HepG2 (cell line): Measurements from ENCODE around the gene SLC26A9. TPM values are rescaled to one million over a fixed set of nuclear protein-coding genes. Genes with fewer than 3 reads are reported as not detected.

Source experiments
- ATAC-seq: fragments of 200-7000 bp; cut with Tn5 transposase; 3 replicates; pipeline ENCODE4 v1.9.1; 2020; ENCODE audit warnings: mild to moderate bottlenecking, moderate library complexity
- BruUV-seq: library from RNA; stranded (reverse); fragments of 400-500 nt; replicated peaks from 2 replicates; lab custom pipeline; 2021; lab: Mats Ljungman, UMichigan
- CTCF ChIA-PET: fragments of 300-600 bp; formaldehyde crosslinking; extraction: SDS; loops from one replicate; lab custom pipeline; 2021; ENCODE audit warnings: low total read pairs, inconsistent platforms, low intra/inter-chr PET ratio; lab: Yijun Ruan, JAX
- POLR2A ChIA-PET: fragments of 350-600 bp; sonication (Branson Sonifier 250); formaldehyde crosslinking; loops from one replicate; lab custom pipeline; 2020; ENCODE audit warnings: antibody characterized with exemption, inconsistent platforms; lab: Yijun Ruan, JAX
- DNase-seq: peaks from one replicate; pipeline ENCODE4 v3.0.0-alpha.2; 2015; ENCODE audit warnings: low spot score
- FAIRE-seq: peaks from 3 replicates; lab custom pipeline; 2011; peaks lifted over from hg19 to GRCh38; lab: Jason Lieb, UNC
- H2AFZ ChIP-seq: one replicate; pipeline ENCODE4 v1.6.1; 2011; ENCODE audit warnings: low read length, inconsistent platforms
- H3K27ac ChIP-seq: fragments of 300-600 bp; 3 replicates; pipeline ENCODE4 v1.8.0; 2011; ENCODE audit warnings: mixed run types, mild to moderate bottlenecking, mixed read lengths, low read length, inconsistent platforms; ENCODE audit not compliant: insufficient read depth; ENCODE audit errors: extremely low read length
- H3K27me3 ChIP-seq, 2 experiments: fragments of 200-600 bp in 1 of 2; 2 replicates in 1 of 2; 3 replicates in 1 of 2; pipeline versions ENCODE4 v1.6.0 to v1.8.0; 2011; ENCODE audit warnings: low read length in 2 of 2, mild to moderate bottlenecking in 2 of 2, moderate library complexity in 2 of 2, inconsistent platforms in 1 of 2; ENCODE audit not compliant: insufficient read depth in 2 of 2, control insufficient read depth in 1 of 2
- H3K36me3 ChIP-seq, 2 experiments: fragments of 200-600 bp in 1 of 2; replicated peaks in 1 of 2; 2 replicates in 1 of 2; 3 replicates in 1 of 2; pipeline versions ENCODE4 v1.5.1 to v1.8.0; 2011; ENCODE audit warnings: low read length in 2 of 2, inconsistent platforms in 1 of 2; ENCODE audit not compliant: insufficient read depth in 2 of 2, control insufficient read depth in 1 of 2
- H3K4me1 ChIP-seq: 2 replicates; pipeline ENCODE4 v1.5.1; 2012; ENCODE audit warnings: low read length, inconsistent platforms; ENCODE audit not compliant: insufficient read depth
- H3K4me2 ChIP-seq: 2 replicates; pipeline ENCODE4 v1.6.0; 2011; ENCODE audit warnings: low read depth, low read length, inconsistent platforms
- H3K4me3 ChIP-seq, 3 experiments: fragments of 200-600 bp in 1 of 3; sonication (generic), shearing (Covaris generic) in 1 of 3; replicated peaks in 1 of 3; 2 replicates each; pipeline ENCODE4 v1.5.1; 2011 to 2016; ENCODE audit warnings: low read length in 3 of 3, inconsistent platforms in 2 of 3, low read depth in 2 of 3, mild to moderate bottlenecking in 2 of 3, control low read depth in 1 of 3, mixed read lengths in 1 of 3; ENCODE audit not compliant: insufficient read depth in 1 of 3
- H3K79me2 ChIP-seq: one replicate; pipeline ENCODE4 v1.6.1; 2011; ENCODE audit warnings: low read length, inconsistent platforms; ENCODE audit not compliant: insufficient read depth
- H3K9ac ChIP-seq: 2 replicates; pipeline ENCODE4 v1.6.0; 2011; ENCODE audit warnings: mild to moderate bottlenecking, low read depth, low read length, inconsistent platforms; ENCODE audit not compliant: insufficient read depth
- H3K9me3 ChIP-seq: 2 replicates; pipeline ENCODE4 v1.5.1; 2012; ENCODE audit warnings: mild to moderate bottlenecking, low read length
- H4K20me1 ChIP-seq: 2 replicates; pipeline ENCODE4 v1.6.0; 2011; ENCODE audit warnings: inconsistent platforms, mild to moderate bottlenecking, low read length, moderate library complexity; ENCODE audit not compliant: insufficient read depth
- ARNTL ChIP-seq: sonication (generic); formaldehyde crosslinking; IDR thresholded peaks from 2 replicates; pipeline ENCODE4 v1.4.0; 2020; ENCODE audit warnings: mild to moderate bottlenecking, missing genetic modification reagents
- BHLHE40 ChIP-seq: IDR thresholded peaks from 2 replicates; pipeline ENCODE4 v1.6.1; 2011; ENCODE audit warnings: low read length, improper control_type of control experiment
- POLR2A ChIP-seq, 2 experiments: IDR thresholded peaks; 2 replicates each; pipeline ENCODE4 v1.6.1; 2011; ENCODE audit warnings: low read depth in 2 of 2, low read length in 2 of 2, mild to moderate bottlenecking in 1 of 2, moderate library complexity in 1 of 2; ENCODE audit not compliant: insufficient read depth in 1 of 2
- U2AF2 ChIP-seq: fragments of 200-400 bp; formaldehyde crosslinking; IDR thresholded peaks from 2 replicates; pipeline ENCODE4 v1.6.1; 2017; ENCODE audit warnings: low read depth, mild to moderate bottlenecking, low read length
- ZFP62 ChIP-seq: sonication (generic); formaldehyde crosslinking; IDR thresholded peaks from 2 replicates; pipeline ENCODE4 v1.4.0; 2020; ENCODE audit warnings: missing genetic modification reagents
- ZNF777 ChIP-seq: sonication (generic); formaldehyde crosslinking; IDR thresholded peaks from 2 replicates; pipeline ENCODE4 v1.4.0; 2020; ENCODE audit warnings: missing genetic modification reagents
- WGBS: methylation state at CpG from one replicate; pipeline ENCODE4 v1.1.6; 2017; ENCODE audit warnings: low lambda C conversion rate; 5-methylcytosine and 5-hydroxymethylcytosine counted together
- in situ Hi-C: cut with HindIII; loops from 2 replicates; pipeline ENCODE4 v1.10.0; 2017; ENCODE audit warnings: low pct_unique_long_range_greater_than_20kb; ENCODE audit not compliant: extremely low pct_ligation_motif_present
- intact Hi-C: fragments of 100-400 bp; cut with micrococcal nuclease; formaldehyde crosslinking; loops from one replicate; pipeline ENCODE4 v1.10.0; 2022; ENCODE audit not compliant: unreplicated experiment
- polyA plus RNA-seq, 8 experiments: library from polyadenylated mRNA; depleted of rRNA in 3 of 8; stranded (reverse) in 7 of 8; unstranded in 1 of 8; fragments of >200 nt; fragmentation: Illumina TruSeq in 4 of 8; extraction: Trizol in 4 of 8; gene quantifications; 2 replicates each; pipeline versions ENCODE4 v1.2.1 to v1.2.3, GENCODE V29; 2011 to 2016; ENCODE audit warnings: low read depth in 4 of 8, missing spikeins in 1 of 8, mixed read lengths in 1 of 8; ENCODE audit not compliant: insufficient read depth in 1 of 8
- total RNA-seq, 5 experiments: library from RNA; depleted of rRNA; stranded (reverse); fragments of >200 nt; fragmentation: Illumina TruSeq; extraction: Trizol; gene quantifications; 2 replicates each; pipeline ENCODE4 v1.2.3, GENCODE V29; 2016; ENCODE audit warnings: low read depth in 1 of 5
- TF ChIP-seq, protein P1 (sequence below): sonication (generic); formaldehyde crosslinking; IDR thresholded peaks from 2 replicates; pipeline ENCODE4 v1.4.0; 2020; ENCODE audit warnings: mild to moderate bottlenecking, missing genetic modification reagents
- TF ChIP-seq, protein P2 (sequence below): sonication (generic); formaldehyde crosslinking; IDR thresholded peaks from 2 replicates; pipeline ENCODE4 v1.5.1; 2020; ENCODE audit warnings: mild to moderate bottlenecking, moderate library complexity, missing genetic modification reagents
- TF ChIP-seq, protein P3 (sequence below): sonication (generic); formaldehyde crosslinking; IDR thresholded peaks from 2 replicates; pipeline ENCODE4 v1.4.0; 2020; ENCODE audit warnings: mild to moderate bottlenecking, missing genetic modification reagents
- TF ChIP-seq, protein P4 (sequence below): sonication (generic); formaldehyde crosslinking; IDR thresholded peaks from 2 replicates; pipeline ENCODE4 v1.4.0; 2020; ENCODE audit warnings: mild to moderate bottlenecking, missing genetic modification reagents, borderline replicate concordance

The SLC26A9 gene
- total and polyA plus RNA-seq, 2 of the 13 experiments (the other 11 are each of a cell fraction or from before 2014, with no cell fraction given): 0.11 to 0.15 TPM

DNA sequence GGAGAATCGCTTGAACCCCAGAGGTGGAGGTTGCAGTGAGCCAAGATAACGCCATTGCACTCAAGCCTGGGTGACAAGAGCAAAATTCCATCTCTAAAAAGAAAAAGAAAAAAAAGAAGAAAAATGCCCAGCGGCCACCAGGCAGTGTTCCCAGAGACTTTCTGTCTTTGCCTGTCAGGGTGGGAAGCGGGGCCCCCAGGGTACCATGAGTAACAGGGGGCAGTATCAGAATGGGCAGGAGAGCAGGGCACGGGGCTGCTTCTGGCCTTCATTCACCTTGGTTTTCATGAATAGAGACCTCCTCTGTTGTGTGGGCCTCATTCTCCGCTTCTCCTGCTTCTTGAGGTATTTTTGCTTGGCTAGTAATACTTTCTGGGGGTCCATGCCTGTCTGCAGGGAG lies 20.4 kb downstream of the SLC26A9 start:
- FAIRE-seq (no peak), ATAC-seq (no peak), DNase-seq (no peak)
- no peak overlapping the region for H2AFZ ChIP-seq
- ChIA-PET POLR2A (no interaction called here), CTCF (no interaction called here)
- BruUV-seq: no TSS peak
- no peak overlapping the region for H3K9ac ChIP-seq
- no peak overlapping the region for H3K27ac ChIP-seq
- H3K9me3 ChIP-seq: no peaks in the 10 kb centered on the region
- no peaks in the 10 kb centered on the region for H3K4me1 ChIP-seq
- in situ Hi-C loops (no loop called here), intact Hi-C loops (no loop called here)
- H3K27me3 ChIP-seq: peaks cover 4 to 15% of the 10 kb centered on the region in 2 experiments; a peak in 3 of 5 replicates
- no peak overlapping the region for H3K4me2 ChIP-seq
- TF ChIP-seq, protein P1, sequence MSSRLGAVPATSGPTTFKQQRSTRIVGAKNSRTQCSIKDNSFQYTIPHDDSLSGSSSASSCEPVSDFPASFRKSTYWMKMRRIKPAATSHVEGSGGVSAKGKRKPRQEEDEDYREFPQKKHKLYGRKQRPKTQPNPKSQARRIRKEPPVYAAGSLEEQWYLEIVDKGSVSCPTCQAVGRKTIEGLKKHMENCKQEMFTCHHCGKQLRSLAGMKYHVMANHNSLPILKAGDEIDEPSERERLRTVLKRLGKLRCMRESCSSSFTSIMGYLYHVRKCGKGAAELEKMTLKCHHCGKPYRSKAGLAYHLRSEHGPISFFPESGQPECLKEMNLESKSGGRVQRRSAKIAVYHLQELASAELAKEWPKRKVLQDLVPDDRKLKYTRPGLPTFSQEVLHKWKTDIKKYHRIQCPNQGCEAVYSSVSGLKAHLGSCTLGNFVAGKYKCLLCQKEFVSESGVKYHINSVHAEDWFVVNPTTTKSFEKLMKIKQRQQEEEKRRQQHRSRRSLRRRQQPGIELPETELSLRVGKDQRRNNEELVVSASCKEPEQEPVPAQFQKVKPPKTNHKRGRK (CRISPR knock-in tag): no peak
- TF ChIP-seq ARNTL: no peak
- TF ChIP-seq, protein P2, sequence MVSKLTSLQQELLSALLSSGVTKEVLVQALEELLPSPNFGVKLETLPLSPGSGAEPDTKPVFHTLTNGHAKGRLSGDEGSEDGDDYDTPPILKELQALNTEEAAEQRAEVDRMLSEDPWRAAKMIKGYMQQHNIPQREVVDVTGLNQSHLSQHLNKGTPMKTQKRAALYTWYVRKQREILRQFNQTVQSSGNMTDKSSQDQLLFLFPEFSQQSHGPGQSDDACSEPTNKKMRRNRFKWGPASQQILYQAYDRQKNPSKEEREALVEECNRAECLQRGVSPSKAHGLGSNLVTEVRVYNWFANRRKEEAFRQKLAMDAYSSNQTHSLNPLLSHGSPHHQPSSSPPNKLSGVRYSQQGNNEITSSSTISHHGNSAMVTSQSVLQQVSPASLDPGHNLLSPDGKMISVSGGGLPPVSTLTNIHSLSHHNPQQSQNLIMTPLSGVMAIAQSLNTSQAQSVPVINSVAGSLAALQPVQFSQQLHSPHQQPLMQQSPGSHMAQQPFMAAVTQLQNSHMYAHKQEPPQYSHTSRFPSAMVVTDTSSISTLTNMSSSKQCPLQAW (CRISPR knock-in tag): no peak
- TF ChIP-seq, protein P3, sequence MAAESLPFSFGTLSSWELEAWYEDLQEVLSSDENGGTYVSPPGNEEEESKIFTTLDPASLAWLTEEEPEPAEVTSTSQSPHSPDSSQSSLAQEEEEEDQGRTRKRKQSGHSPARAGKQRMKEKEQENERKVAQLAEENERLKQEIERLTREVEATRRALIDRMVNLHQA (CRISPR knock-in tag): no peak
- TF ChIP-seq U2AF2: no peak
- TF ChIP-seq, protein P4, sequence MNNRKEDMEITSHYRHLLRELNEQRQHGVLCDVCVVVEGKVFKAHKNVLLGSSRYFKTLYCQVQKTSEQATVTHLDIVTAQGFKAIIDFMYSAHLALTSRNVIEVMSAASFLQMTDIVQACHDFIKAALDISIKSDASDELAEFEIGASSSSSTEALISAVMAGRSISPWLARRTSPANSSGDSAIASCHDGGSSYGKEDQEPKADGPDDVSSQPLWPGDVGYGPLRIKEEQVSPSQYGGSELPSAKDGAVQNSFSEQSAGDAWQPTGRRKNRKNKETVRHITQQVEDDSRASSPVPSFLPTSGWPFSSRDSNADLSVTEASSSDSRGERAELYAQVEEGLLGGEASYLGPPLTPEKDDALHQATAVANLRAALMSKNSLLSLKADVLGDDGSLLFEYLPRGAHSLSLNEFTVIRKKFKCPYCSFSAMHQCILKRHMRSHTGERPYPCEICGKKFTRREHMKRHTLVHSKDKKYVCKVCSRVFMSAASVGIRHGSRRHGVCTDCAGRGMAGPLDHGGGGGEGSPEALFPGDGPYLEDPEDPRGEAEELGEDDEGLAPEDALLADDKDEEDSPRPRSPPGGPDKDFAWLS: no peak
- no peak for TF ChIP-seq ZNF777 (CRISPR knock-in tag)
- no peak for TF ChIP-seq ZFP62 (CRISPR knock-in tag)
- TF ChIP-seq POLR2A (IDR thresholded peaks at IDR 0.05; ENCODE audit: insufficient read depth in 1 of 2, low read depth in 2 of 2, low read length in 2 of 2): no peak
- TF ChIP-seq BHLHE40: no peak
- no peaks in the 10 kb centered on the region for H3K79me2 ChIP-seq
- no peaks in the 10 kb centered on the region for H3K36me3 ChIP-seq
- H4K20me1 ChIP-seq: no peaks in the 10 kb centered on the region
- H3K4me3 ChIP-seq: no peak overlapping the region
- WGBS: 16% methylated on average over 6 of the region's 6 CpGs
